Calu3 (cell line): ENCODE results near the gene TDRD7. TPM values are rescaled to one million over a fixed set of nuclear protein-coding genes. Genes with fewer than 3 reads are reported as not detected.
"Not testable (repeated sequence)": the region's sequence is repeated elsewhere in the genome, so short reads cannot be mapped to it uniquely, and the experiment has no call there.

Experiments
- BruUV-seq: library from RNA; stranded (reverse); fragments of 400-500 nt; replicated peaks from 2 replicates; lab custom pipeline; 2021; lab: Mats Ljungman, UMichigan
- CTCF ChIA-PET: fragments of 300-600 bp; sonication (Branson Sonifier 250); formaldehyde crosslinking; loops from one replicate; lab custom pipeline; 2022; ENCODE audit warnings: antibody characterized with exemption; lab: Charles Lee
- DNase-seq: peaks from one replicate; pipeline ENCODE4 v3.0.0; 2022
- H3K27ac Mint-ChIP-seq: one replicate; pipeline ENCODE4 v1.8.0; 2022; ENCODE audit warnings: mixed read lengths; ENCODE audit not compliant: unreplicated experiment
- H3K27me3 Mint-ChIP-seq: one replicate; pipeline ENCODE4 v1.8.0; 2022; ENCODE audit warnings: mixed read lengths; ENCODE audit not compliant: unreplicated experiment
- H3K36me3 Mint-ChIP-seq: one replicate; pipeline ENCODE4 v1.8.0; 2022; ENCODE audit warnings: mild to moderate bottlenecking, moderate library complexity, mixed read lengths; ENCODE audit not compliant: insufficient read depth, unreplicated experiment
- H3K4me1 Mint-ChIP-seq: one replicate; pipeline ENCODE4 v1.8.0; 2022; ENCODE audit warnings: mild to moderate bottlenecking, low read depth, mixed read lengths; ENCODE audit not compliant: unreplicated experiment
- H3K4me3 Mint-ChIP-seq: one replicate; pipeline ENCODE4 v1.8.0; 2022; ENCODE audit warnings: mild to moderate bottlenecking, low read depth, moderate library complexity, mixed read lengths; ENCODE audit not compliant: unreplicated experiment
- H3K9me3 Mint-ChIP-seq: one replicate; pipeline ENCODE4 v1.8.0; 2022; ENCODE audit warnings: low read depth, mixed read lengths; ENCODE audit not compliant: unreplicated experiment
- CTCF ChIP-seq: fragments of 200-600 bp; IDR thresholded peaks from one replicate; pipeline ENCODE4 v1.8.0; 2022; ENCODE audit warnings: antibody characterized with exemption; ENCODE audit not compliant: unreplicated experiment
- intact Hi-C: fragments of 100-400 bp; cut with micrococcal nuclease; formaldehyde crosslinking; loops from one replicate; pipeline ENCODE4 v1.10.0; 2022; ENCODE audit not compliant: unreplicated experiment
- total RNA-seq: library from RNA; stranded (reverse); gene quantifications from 2 replicates; pipeline ENCODE4 v1.2.3, GENCODE V29; 2022

Gene TDRD7
- total RNA-seq, 1 experiment from 2014 or later, result 15.5 TPM

DNA sequence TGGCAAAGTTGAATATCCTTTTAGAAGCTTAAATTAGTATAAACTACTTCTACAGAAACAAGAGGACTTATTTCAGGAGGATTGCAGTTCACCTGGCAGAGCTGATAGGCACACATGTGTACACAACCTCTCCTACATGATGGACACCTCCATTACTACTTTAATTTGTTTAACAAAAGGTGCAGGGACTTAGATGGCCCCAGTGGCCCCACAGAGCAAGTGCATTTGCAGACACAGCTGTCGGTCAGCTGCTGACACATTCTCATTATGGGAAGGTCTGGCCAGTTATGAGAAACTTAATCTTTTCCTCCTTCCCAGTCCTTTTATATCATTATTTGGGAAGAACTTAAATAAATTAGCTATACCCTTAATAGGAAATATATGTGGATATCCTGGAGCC, 28.3 kb downstream of the TDRD7 start:
- BruUV-seq, result no TSS peak
- peaks cover under 1% of the 10 kb centered on the region for H3K36me3 Mint-ChIP-seq
- H3K4me1 Mint-ChIP-seq, result peaks cover 17% of the 10 kb centered on the region
- no peaks in the 10 kb centered on the region for H3K27me3 Mint-ChIP-seq
- no peak for DNase-seq
- intact Hi-C loops, result no loop called here
- no peak overlapping the region for H3K27ac Mint-ChIP-seq
- no peak for TF ChIP-seq CTCF
- CTCF ChIA-PET, result no interaction called here
- no peak overlapping the region for H3K4me3 Mint-ChIP-seq
- no peaks in the 10 kb centered on the region for H3K9me3 Mint-ChIP-seq

GRCh38 chr9:97441729-97442128, 29.8 kb downstream of the TDRD7 start:
- H3K36me3 Mint-ChIP-seq, result peaks cover 5% of the 10 kb centered on the region
- H3K27ac Mint-ChIP-seq, result peak overlapping the region; percentile 60
- CTCF ChIA-PET, result no interaction called here
- intact Hi-C loops, result no loop called here
- peaks cover 13% of the 10 kb centered on the region for H3K4me1 Mint-ChIP-seq
- no peaks in the 10 kb centered on the region for H3K9me3 Mint-ChIP-seq
- H3K4me3 Mint-ChIP-seq, result no peak overlapping the region
- no TSS peak for BruUV-seq
- H3K27me3 Mint-ChIP-seq, result no peaks in the 10 kb centered on the region
- TF ChIP-seq CTCF, result no peak
- no peak for DNase-seq

- H3K4me3 Mint-ChIP-seq, result no peak overlapping the region
- no peak for DNase-seq
- CTCF ChIA-PET, result no interaction called here
Observed at GRCh38 chr9:97445119-97445701, 33.3 kb downstream of the TDRD7 start.

DNA sequence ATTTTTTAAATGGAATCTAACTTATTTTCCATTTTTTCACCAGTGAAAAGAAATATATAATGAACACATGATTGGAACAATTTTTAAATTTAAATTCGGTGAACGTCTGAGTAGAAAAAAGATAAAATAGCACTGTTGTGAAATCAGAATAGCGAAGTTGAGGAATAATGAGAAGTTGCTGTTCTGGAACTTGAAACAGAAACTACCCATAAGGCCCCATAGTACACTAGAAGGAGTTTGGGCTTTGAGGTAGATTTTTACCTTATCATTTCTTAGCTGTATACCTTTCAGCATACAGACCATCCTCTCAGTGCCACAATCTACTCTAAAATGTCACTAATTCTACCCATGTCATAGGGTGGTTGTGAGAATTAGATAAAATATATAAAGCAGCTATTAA, 35.1 kb downstream of the TDRD7 start:
- DNase-seq, result no peak
- H3K36me3 Mint-ChIP-seq, result peaks cover 5% of the 10 kb centered on the region
- CTCF ChIA-PET, result no interaction called here
- TF ChIP-seq CTCF, result no peak
- no peak overlapping the region for H3K4me3 Mint-ChIP-seq
- BruUV-seq, result no TSS peak
- H3K9me3 Mint-ChIP-seq, result no peaks in the 10 kb centered on the region
- H3K27ac Mint-ChIP-seq, result no peak overlapping the region
- H3K4me1 Mint-ChIP-seq, result no peaks in the 10 kb centered on the region
- intact Hi-C loops, result no loop called here
- no peaks in the 10 kb centered on the region for H3K27me3 Mint-ChIP-seq

More at GRCh38 chr9:97445119-97445701, 33.3 kb downstream of the TDRD7 start:
- Mint-ChIP-seq H3K27ac (no peak overlapping the region), H3K4me1 (peaks cover 7% of the 10 kb centered on the region), H3K9me3 (no peaks in the 10 kb centered on the region), H3K27me3 (no peaks in the 10 kb centered on the region), H3K36me3 (peaks cover 5% of the 10 kb centered on the region)
- intact Hi-C loops, result no loop called here
- TF ChIP-seq CTCF, result no peak
- BruUV-seq, result no TSS peak

- intact Hi-C loops, H3K27ac Mint-ChIP-seq, H3K4me3 Mint-ChIP-seq, H3K36me3 Mint-ChIP-seq, H3K9me3 Mint-ChIP-seq, H3K4me1 Mint-ChIP-seq, BruUV-seq, CTCF ChIA-PET, DNase-seq, H3K27me3 Mint-ChIP-seq: not testable (repeated sequence)
Observed at GRCh38 chr9:97453573-97453972, 41.7 kb downstream of the TDRD7 start.

GRCh38 chr9:97456841-97457240, 44.9 kb downstream of the TDRD7 start:
- CTCF ChIA-PET, H3K27me3 Mint-ChIP-seq, H3K9me3 Mint-ChIP-seq, intact Hi-C loops, DNase-seq, BruUV-seq, H3K4me1 Mint-ChIP-seq, H3K4me3 Mint-ChIP-seq, H3K36me3 Mint-ChIP-seq, H3K27ac Mint-ChIP-seq: not testable (repeated sequence)
